Measurements from ENCODE around the gene RAB37. TPM values are rescaled to one million over a fixed set of nuclear protein-coding genes. Genes with fewer than 3 reads are reported as not detected.

RAB37 gene
- total and polyA plus RNA-seq, 9 of the 15 experiments (the other 6 are each of a cell fraction or from before 2014, with no cell fraction given), result 0.03 to 0.27 (median 0.11) TPM; not detected in 4

DNA sequence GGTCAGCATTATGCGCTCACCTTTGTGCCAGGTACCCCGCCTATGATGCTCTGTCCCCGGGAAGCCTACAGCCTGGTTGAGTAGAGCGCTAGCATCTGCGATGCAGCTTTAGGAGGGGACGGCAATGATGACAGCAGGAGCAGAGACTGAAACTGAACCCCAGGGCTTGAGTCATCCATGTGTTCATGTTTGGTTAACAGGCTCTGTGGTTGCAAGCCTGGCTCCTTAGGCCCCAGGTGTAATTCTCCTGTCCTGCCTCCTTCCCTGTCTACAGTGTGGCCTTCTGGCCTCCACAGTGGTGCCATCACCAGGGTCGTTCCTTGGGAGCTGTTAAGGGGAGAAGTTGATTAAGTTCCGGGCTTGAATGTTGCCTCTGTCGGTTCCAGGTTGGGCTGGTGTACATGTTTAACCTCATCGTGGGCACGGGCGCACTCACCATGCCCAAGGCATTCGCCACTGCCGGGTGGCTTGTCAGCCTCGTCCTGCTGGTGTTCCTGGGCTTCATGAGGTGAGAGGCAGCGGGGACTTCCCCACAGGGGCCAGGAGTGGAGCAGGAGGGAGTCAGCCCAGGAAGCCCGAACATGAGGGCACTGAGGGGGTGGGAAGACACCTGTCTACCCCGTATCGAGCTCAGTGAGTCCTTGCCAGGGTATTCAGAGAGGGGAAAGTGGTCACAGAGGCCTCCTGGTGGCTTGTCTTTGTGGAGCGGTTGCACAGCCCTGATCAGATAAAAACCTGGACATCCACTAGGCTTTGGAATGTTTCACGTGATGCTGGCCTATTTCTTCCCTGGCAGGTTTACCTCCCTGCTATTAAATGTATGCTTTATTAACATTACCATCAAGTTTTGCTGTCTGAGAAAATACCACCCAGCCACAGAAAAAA, 48.3 kb downstream of the RAB37 start (continued):
- TF ChIP-seq, protein P1, sequence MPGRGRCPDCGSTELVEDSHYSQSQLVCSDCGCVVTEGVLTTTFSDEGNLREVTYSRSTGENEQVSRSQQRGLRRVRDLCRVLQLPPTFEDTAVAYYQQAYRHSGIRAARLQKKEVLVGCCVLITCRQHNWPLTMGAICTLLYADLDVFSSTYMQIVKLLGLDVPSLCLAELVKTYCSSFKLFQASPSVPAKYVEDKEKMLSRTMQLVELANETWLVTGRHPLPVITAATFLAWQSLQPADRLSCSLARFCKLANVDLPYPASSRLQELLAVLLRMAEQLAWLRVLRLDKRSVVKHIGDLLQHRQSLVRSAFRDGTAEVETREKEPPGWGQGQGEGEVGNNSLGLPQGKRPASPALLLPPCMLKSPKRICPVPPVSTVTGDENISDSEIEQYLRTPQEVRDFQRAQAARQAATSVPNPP (IDR thresholded peaks at IDR 0.05; ENCODE audit: borderline replicate concordance, insufficient read depth, insufficient read length), result no peak
- peak in 1 of 2 experiments; percentile 31; a peak in 2 of 4 replicates for TF ChIP-seq RAD21 (CRISPR knock-in tag; conservative IDR thresholded peaks at IDR 0.05 in 1 of 2, IDR thresholded peaks at IDR 0.05 in 1 of 2)

DNA sequence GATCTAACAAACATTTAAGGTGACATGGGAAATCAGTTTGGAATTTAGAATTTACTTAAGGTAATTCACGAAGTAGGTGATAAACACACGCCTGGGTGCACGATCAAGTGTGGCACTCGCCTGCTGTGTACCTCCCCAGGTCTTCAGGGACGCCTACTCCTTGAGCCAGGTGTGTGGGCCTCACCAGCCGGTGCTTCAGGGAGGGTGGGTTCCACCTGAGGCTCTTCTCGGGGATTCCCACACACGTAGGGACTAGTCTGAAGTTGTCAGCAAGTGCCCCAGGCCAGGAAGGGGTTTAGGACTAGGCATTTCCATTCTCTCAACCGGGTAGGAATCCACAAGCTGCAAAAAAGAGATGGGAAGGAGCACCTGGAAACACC, 48.9 kb downstream of the RAB37 start:
- POLR2A ChIA-PET, result interaction anchor here (0.8 kb wide), 1 partner anchor 10 kb away, joined by 3 read pairs; no protein-coding TSS in a partner anchor
- peaks cover 0 to 4% of the 10 kb centered on the region in 2 experiments; a peak in 1 of 5 replicates for H3K4me1 ChIP-seq (replicated peaks in 1 of 2; ENCODE audit: control insufficient read depth in 2 of 2, insufficient read depth in 2 of 2, low read length in 2 of 2)
- H3K27ac ChIP-seq (ENCODE audit: extremely low read depth, low read depth, low read length), result no peak overlapping the region
- no peak overlapping the region for H3K4me2 ChIP-seq (ENCODE audit: insufficient read depth, low read length)
- no peaks in the 10 kb centered on the region for H3K79me2 ChIP-seq (ENCODE audit: control insufficient read depth, insufficient read depth, low read length)
- in situ Hi-C loops (cut with MboI), result no loop called here
- no TSS peak for BruUV-seq (replicated peaks)
- H3K9me1 ChIP-seq (ENCODE audit: control insufficient read depth, insufficient read depth, low read length), result peaks cover 2% of the 10 kb centered on the region
- 0 out of 2 replicates have a peak, but pooled peaks cover 7% of the 10 kb centered on the region for H4K20me1 ChIP-seq (replicated peaks; ENCODE audit: control insufficient read depth, insufficient read depth, low read length)
- FAIRE-seq, result no peak
- WGBS (ENCODE audit: insufficient coverage, low coverage, missing lambda C conversion rate), result 83% methylated on average over 9 of the region's 9 CpGs
- H3K9me3 ChIP-seq (replicated peaks; ENCODE audit: control insufficient read depth, insufficient read depth, low read depth, low read length), result no peaks in the 10 kb centered on the region
- no peaks in the 10 kb centered on the region for H3K27me3 ChIP-seq (ENCODE audit: control insufficient read depth in 2 of 2, insufficient read depth in 2 of 2, low read length in 2 of 2)
- H3K9ac ChIP-seq (ENCODE audit: insufficient read depth in 1 of 2, low read depth in 2 of 2, low read length in 2 of 2), result no peak overlapping the region
- ATAC-seq, result no peak
- H3K4me3 ChIP-seq, result no peak overlapping the region
- no peak overlapping the region for H2AFZ ChIP-seq (ENCODE audit: low read depth, low read length)
- intact Hi-C loops (cut with micrococcal nuclease), result no loop called here
- TF ChIP-seq, protein P2, sequence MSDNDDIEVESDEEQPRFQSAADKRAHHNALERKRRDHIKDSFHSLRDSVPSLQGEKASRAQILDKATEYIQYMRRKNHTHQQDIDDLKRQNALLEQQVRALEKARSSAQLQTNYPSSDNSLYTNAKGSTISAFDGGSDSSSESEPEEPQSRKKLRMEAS (CRISPR knock-in tag; IDR thresholded peaks at IDR 0.05), result no peak
- no peak for TF ChIP-seq MIER1 (IDR thresholded peaks at IDR 0.05; ENCODE audit: low read depth)
- CTCF ChIA-PET (ENCODE audit: low intra/inter-chr PET ratio), result interaction anchor here (0.8 kb wide), 1 partner anchor 128 kb away, joined by 4 read pairs; no protein-coding TSS in a partner anchor
- peaks cover 13% of the 10 kb centered on the region; the same call in 2 of the 3 replicates for H3K36me3 ChIP-seq (ENCODE audit: control insufficient read depth, insufficient read depth, low read length)
- no peak for DNase-seq (ENCODE audit: extremely low read depth in 1 of 4, low spot score in 3 of 4)

Data from K562 (cell line).